Erythroblast (primary cell): ENCODE results near the gene AEBP1.

Source experiments
- GATA1 ChIP-seq: IDR thresholded peaks from 2 replicates; pipeline ENCODE4 v1.6.1; 2011; ENCODE audit warnings: low read depth, mild to moderate bottlenecking, control low read depth, low read length, moderate library complexity
- POLR2A ChIP-seq: IDR thresholded peaks from 2 replicates; pipeline ENCODE4 v1.6.1; 2011; ENCODE audit warnings: mild to moderate bottlenecking, low read length

DNA sequence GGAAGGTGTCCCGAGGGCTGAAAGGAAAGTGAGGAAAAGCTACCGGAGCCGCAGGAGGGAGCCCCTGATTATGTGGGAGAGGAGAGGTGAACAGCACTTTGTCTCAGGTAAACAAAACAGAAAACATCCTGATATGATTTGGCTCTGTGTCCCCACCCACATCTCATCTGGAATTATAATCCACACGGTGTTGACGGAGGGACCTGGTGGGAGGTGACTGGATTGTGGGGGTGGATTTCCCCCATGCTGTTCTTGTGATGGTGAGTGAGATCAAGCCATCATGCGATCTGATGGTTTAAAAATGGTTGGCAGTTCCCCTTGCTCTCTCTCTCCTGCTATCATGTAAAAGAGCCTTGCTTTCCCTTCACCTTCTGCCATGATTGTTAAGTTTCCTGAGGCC lies 16.2 kb downstream of the AEBP1 start:
- TF ChIP-seq POLR2A (no peak), GATA1 (no peak)
